ENCODE results near the gene NCEH1. TPM values are rescaled to one million over a fixed set of nuclear protein-coding genes. Genes with fewer than 3 reads are reported as not detected.

NCEH1 gene
- total and polyA plus RNA-seq, 2 of the 13 experiments (the other 11 are each of a cell fraction or from before 2014, with no cell fraction given) = 12.9 to 21.4 TPM

DNA sequence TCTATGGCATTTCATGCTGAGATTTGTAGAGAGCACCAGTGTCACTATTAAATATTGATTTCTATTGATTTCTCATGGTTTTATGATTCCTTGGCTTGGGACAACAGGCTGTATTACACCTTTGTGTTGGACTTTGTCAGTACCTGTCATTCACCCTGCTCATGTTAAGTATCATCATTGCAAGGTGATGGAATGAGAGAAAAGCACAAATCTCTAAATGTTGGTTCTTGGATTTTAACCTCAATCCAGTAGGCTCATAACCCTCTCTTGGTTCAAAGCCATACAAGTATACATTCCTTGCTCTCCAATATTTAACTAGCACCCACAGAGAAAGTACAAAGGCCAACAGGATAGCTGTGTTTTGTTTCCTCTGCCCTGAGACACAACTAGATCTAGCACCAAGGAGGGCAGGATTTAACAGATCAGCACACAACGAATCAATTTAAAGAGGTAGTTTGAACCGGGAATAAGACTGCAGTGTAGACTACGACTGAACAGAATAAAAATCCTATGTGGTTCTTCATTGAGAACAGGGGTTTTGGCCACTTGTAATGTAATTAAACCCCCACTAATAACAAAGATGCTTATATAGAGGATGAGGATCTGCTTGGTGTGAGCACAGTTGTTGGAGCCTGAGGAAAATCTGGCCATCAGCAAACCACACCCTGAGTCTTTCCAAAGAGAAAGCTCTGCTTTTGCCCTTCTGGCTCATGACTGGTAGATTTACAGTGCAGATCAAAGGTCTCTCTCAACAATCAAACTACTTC lies 109.6 kb downstream of the NCEH1 start (continued):
- TF ChIP-seq, protein P1, sequence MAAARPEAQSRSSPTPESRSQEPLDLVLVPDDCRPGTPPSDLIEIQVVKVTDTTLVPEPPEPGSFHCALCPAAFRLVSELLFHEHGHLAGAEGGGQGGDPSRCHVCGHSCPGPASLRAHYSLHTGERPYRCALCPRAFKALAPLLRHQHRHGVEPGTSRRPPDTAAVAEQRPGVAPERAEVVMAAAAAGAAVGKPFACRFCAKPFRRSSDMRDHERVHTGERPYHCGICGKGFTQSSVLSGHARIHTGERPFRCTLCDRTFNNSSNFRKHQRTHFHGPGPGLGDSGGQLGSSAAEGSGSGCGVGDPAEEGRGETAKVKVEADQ (CRISPR knock-in tag; IDR thresholded peaks at IDR 0.05; ENCODE audit: borderline replicate concordance) = no peak
- TF ChIP-seq ZSCAN12 (CRISPR knock-in tag; IDR thresholded peaks at IDR 0.05) (no peak), SIX4 (CRISPR knock-in tag; IDR thresholded peaks at IDR 0.05) (no peak), SPEN (CRISPR knock-in tag; IDR thresholded peaks at IDR 0.05; ENCODE audit: low read depth) (no peak; the same call in 1 of the 2 replicates), ZNF274 (CRISPR knock-in tag; IDR thresholded peaks at IDR 0.05) (no peak), SKI (IDR thresholded peaks at IDR 0.05; ENCODE audit: partially characterized antibody) (peak; percentile 20), ZNF253 (CRISPR knock-in tag; IDR thresholded peaks at IDR 0.05; ENCODE audit: borderline replicate concordance) (no peak), ZNF781 (CRISPR knock-in tag; IDR thresholded peaks at IDR 0.05; ENCODE audit: borderline replicate concordance, not compliant biosample characterization) (no peak), HNRNPH1 (optimal IDR thresholded peaks at IDR 0.05; ENCODE audit: low read depth, low read length) (no peak), MTA1 (CRISPR knock-in tag; IDR thresholded peaks at IDR 0.05; ENCODE audit: borderline replicate concordance) (no peak), ZNF577 (CRISPR knock-in tag; IDR thresholded peaks at IDR 0.05; ENCODE audit: borderline replicate concordance, low read depth) (no peak), GATAD2A (CRISPR knock-in tag; IDR thresholded peaks at IDR 0.05) (peak; percentile 71)
- TF ChIP-seq, protein P2, sequence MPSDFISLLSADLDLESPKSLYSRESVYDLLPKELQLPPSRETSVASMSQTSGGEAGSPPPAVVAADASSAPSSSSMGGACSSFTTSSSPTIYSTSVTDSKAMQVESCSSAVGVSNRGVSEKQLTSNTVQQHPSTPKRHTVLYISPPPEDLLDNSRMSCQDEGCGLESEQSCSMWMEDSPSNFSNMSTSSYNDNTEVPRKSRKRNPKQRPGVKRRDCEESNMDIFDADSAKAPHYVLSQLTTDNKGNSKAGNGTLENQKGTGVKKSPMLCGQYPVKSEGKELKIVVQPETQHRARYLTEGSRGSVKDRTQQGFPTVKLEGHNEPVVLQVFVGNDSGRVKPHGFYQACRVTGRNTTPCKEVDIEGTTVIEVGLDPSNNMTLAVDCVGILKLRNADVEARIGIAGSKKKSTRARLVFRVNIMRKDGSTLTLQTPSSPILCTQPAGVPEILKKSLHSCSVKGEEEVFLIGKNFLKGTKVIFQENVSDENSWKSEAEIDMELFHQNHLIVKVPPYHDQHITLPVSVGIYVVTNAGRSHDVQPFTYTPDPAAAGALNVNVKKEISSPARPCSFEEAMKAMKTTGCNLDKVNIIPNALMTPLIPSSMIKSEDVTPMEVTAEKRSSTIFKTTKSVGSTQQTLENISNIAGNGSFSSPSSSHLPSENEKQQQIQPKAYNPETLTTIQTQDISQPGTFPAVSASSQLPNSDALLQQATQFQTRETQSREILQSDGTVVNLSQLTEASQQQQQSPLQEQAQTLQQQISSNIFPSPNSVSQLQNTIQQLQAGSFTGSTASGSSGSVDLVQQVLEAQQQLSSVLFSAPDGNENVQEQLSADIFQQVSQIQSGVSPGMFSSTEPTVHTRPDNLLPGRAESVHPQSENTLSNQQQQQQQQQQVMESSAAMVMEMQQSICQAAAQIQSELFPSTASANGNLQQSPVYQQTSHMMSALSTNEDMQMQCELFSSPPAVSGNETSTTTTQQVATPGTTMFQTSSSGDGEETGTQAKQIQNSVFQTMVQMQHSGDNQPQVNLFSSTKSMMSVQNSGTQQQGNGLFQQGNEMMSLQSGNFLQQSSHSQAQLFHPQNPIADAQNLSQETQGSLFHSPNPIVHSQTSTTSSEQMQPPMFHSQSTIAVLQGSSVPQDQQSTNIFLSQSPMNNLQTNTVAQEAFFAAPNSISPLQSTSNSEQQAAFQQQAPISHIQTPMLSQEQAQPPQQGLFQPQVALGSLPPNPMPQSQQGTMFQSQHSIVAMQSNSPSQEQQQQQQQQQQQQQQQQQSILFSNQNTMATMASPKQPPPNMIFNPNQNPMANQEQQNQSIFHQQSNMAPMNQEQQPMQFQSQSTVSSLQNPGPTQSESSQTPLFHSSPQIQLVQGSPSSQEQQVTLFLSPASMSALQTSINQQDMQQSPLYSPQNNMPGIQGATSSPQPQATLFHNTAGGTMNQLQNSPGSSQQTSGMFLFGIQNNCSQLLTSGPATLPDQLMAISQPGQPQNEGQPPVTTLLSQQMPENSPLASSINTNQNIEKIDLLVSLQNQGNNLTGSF (CRISPR knock-in tag; IDR thresholded peaks at IDR 0.05) = no peak
- TF ChIP-seq, protein P3, sequence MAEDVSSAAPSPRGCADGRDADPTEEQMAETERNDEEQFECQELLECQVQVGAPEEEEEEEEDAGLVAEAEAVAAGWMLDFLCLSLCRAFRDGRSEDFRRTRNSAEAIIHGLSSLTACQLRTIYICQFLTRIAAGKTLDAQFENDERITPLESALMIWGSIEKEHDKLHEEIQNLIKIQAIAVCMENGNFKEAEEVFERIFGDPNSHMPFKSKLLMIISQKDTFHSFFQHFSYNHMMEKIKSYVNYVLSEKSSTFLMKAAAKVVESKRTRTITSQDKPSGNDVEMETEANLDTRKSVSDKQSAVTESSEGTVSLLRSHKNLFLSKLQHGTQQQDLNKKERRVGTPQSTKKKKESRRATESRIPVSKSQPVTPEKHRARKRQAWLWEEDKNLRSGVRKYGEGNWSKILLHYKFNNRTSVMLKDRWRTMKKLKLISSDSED (CRISPR knock-in tag; IDR thresholded peaks at IDR 0.05) = no peak
- TF ChIP-seq, protein P4, sequence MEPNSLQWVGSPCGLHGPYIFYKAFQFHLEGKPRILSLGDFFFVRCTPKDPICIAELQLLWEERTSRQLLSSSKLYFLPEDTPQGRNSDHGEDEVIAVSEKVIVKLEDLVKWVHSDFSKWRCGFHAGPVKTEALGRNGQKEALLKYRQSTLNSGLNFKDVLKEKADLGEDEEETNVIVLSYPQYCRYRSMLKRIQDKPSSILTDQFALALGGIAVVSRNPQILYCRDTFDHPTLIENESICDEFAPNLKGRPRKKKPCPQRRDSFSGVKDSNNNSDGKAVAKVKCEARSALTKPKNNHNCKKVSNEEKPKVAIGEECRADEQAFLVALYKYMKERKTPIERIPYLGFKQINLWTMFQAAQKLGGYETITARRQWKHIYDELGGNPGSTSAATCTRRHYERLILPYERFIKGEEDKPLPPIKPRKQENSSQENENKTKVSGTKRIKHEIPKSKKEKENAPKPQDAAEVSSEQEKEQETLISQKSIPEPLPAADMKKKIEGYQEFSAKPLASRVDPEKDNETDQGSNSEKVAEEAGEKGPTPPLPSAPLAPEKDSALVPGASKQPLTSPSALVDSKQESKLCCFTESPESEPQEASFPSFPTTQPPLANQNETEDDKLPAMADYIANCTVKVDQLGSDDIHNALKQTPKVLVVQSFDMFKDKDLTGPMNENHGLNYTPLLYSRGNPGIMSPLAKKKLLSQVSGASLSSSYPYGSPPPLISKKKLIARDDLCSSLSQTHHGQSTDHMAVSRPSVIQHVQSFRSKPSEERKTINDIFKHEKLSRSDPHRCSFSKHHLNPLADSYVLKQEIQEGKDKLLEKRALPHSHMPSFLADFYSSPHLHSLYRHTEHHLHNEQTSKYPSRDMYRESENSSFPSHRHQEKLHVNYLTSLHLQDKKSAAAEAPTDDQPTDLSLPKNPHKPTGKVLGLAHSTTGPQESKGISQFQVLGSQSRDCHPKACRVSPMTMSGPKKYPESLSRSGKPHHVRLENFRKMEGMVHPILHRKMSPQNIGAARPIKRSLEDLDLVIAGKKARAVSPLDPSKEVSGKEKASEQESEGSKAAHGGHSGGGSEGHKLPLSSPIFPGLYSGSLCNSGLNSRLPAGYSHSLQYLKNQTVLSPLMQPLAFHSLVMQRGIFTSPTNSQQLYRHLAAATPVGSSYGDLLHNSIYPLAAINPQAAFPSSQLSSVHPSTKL (CRISPR knock-in tag; IDR thresholded peaks at IDR 0.05) = peak; percentile 78
- TF ChIP-seq, protein P5, sequence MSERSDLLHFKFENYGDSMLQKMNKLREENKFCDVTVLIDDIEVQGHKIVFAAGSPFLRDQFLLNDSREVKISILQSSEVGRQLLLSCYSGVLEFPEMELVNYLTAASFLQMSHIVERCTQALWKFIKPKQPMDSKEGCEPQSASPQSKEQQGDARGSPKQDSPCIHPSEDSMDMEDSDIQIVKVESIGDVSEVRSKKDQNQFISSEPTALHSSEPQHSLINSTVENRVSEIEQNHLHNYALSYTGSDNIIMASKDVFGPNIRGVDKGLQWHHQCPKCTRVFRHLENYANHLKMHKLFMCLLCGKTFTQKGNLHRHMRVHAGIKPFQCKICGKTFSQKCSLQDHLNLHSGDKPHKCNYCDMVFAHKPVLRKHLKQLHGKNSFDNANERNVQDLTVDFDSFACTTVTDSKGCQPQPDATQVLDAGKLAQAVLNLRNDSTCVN (CRISPR knock-in tag; IDR thresholded peaks at IDR 0.05; ENCODE audit: borderline replicate concordance) = no peak
